ENCODE data around the gene NUDT4.

Gene NUDT4

DNA sequence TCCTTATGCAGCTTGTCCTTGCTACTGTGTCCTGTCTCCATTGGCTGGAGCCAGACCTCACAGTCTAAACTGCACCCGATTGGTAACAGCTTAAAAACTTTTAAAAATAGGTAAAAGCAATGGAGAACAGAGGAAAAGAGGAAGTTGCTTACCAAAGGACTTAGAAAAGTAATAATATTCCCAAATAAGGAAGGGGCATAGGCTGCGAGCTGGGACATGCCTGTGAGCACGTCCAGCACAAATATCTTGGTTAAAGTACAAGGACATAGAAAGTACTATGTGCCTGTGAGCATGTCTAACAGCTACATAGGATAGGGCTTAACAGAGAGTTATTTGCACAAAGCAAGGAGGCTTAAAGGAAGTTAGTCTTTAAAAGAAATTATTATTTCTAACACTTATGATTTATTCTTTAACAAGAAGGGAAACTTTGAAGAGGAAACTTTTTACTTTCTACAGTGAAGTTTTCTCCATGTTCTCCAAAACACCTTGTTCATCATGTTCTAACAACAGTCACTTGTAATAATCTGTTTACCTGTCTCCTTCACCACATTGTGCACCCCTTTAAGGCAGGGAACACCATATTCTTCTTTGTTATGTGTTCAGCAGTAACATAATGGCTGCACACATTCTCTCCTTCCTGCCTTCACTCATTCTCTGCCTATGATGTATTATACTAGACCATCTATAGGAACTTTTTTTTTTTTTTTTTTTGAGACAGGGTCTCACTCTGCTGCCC, 73.9 kb downstream of the NUDT4 start:
- Histone ChIP-seq H3K36me3 (ENCODE audit: control insufficient read depth in 5 of 5, insufficient read depth in 5 of 5, low read length in 5 of 5) (no peaks in the 10 kb centered on the region), H3K27me3 (ENCODE audit: control insufficient read depth in 5 of 5, insufficient read depth in 4 of 5, low read length in 5 of 5) (no peaks in the 10 kb centered on the region), H3K27ac (ENCODE audit: low read depth, low read length) (no peak overlapping the region), H3K4me3 (ENCODE audit: low read depth in 1 of 5, low read length in 5 of 5) (no peak overlapping the region), H3K9me3 (ENCODE audit: control insufficient read depth in 5 of 5, low read length in 5 of 5) (no peaks in the 10 kb centered on the region), H3K9ac (ENCODE audit: low read length in 5 of 5) (no peak overlapping the region), H3K4me1 (ENCODE audit: control insufficient read depth in 5 of 5, insufficient read depth in 5 of 5, low read length in 5 of 5) (no peaks in the 10 kb centered on the region)

DNA sequence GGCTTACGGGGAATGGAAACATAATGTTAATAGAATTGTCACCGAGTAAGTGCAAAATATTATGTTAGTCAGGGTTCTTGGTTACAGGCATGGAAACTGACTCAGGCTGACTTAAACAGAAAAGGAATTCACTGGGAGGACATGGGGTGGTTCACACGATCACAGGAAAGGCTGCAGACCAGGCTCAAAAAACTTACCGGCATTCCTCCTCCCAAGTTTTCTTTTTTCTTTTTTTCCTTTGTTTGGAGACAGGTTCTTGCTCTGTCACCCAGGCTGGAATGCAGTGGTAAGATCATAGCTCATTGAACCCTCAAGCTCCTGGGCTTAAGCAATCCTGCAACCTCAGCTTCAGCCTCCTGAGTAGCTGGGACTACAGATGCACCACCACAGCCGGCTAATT, 75.9 kb downstream of the NUDT4 start:
- Histone ChIP-seq H3K4me3 (ENCODE audit: low read depth in 1 of 5, low read length in 5 of 5) (no peak overlapping the region), H3K36me3 (ENCODE audit: control insufficient read depth in 5 of 5, insufficient read depth in 5 of 5, low read length in 5 of 5) (no peaks in the 10 kb centered on the region), H3K9ac (ENCODE audit: low read length in 5 of 5) (no peak overlapping the region), H3K27me3 (ENCODE audit: control insufficient read depth in 5 of 5, insufficient read depth in 4 of 5, low read length in 5 of 5) (no peaks in the 10 kb centered on the region), H3K4me1 (ENCODE audit: control insufficient read depth in 5 of 5, insufficient read depth in 5 of 5, low read length in 5 of 5) (no peaks in the 10 kb centered on the region), H3K27ac (ENCODE audit: low read depth, low read length) (no peak overlapping the region), H3K9me3 (ENCODE audit: control insufficient read depth in 5 of 5, low read length in 5 of 5) (no peaks in the 10 kb centered on the region)

DNA sequence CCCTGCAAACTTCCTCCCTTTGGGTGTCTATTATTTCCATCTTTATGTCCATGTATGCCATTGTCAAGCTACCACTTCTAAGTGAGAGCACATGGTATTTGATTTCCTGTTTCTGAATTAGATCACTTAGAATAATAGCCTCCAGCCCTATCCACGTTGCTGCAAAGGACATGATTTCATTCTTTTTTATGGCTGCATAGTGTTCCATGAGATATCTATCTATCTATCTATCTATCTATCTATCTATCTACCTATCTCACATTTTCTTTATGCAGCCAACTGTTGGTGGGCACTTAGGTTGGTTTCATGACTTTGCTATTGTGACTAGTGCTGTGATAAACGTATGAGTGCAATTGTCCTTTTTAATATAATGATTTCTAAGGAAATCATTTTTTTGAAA, 78.4 kb downstream of the NUDT4 start:
- Histone ChIP-seq H3K36me3 (ENCODE audit: control insufficient read depth in 5 of 5, insufficient read depth in 5 of 5, low read length in 5 of 5) (no peaks in the 10 kb centered on the region), H3K27ac (ENCODE audit: low read depth, low read length) (no peak overlapping the region), H3K27me3 (ENCODE audit: control insufficient read depth in 5 of 5, insufficient read depth in 4 of 5, low read length in 5 of 5) (no peaks in the 10 kb centered on the region), H3K9me3 (ENCODE audit: control insufficient read depth in 5 of 5, low read length in 5 of 5) (no peaks in the 10 kb centered on the region), H3K4me3 (ENCODE audit: low read depth in 1 of 5, low read length in 5 of 5) (no peak overlapping the region), H3K4me1 (ENCODE audit: control insufficient read depth in 5 of 5, insufficient read depth in 5 of 5, low read length in 5 of 5) (no peaks in the 10 kb centered on the region), H3K9ac (ENCODE audit: low read length in 5 of 5) (no peak overlapping the region)
